HG03196 (cell line): ENCODE results near the gene TCF7L1.
"Not testable (repeated sequence)": the region's sequence is repeated elsewhere in the genome, so short reads cannot be mapped to it uniquely, and the experiment has no call there.

ENCODE experiments used
- ATAC-seq: cut with Tn5 transposase; IDR thresholded peaks from one replicate; pipeline ENCODE4 v1.9.1; 2021; ENCODE audit not compliant: unreplicated experiment

The TCF7L1 gene

GRCh38 chr2:85341269-85342029, 208.3 kb downstream of the TCF7L1 start:
- ATAC-seq = no peak

GRCh38 chr2:85342156-85342555, 209.0 kb downstream of the TCF7L1 start:
- ATAC-seq = no peak

GRCh38 chr2:85343207-85343895, 210.2 kb downstream of the TCF7L1 start:
- ATAC-seq = not testable (repeated sequence)

- no peak for ATAC-seq
These were observed 211.3 kb downstream of the TCF7L1 start for GRCh38 chr2:85344356-85344954.

GRCh38 chr2:85347599-85347998, 214.4 kb downstream of the TCF7L1 start:
- no peak for ATAC-seq

- peak; percentile 11 for ATAC-seq
These were observed 220.7 kb downstream of the TCF7L1 start for GRCh38 chr2:85353876-85354285.

GRCh38 chr2:85354286-85355072, 221.3 kb downstream of the TCF7L1 start, which contains the start of the genes ELMOD3 and RETSAT:
ELMOD3 (plus strand) TSS chr2:85354769; CDS start chr2:85357199, 2,430 bp downstream.
RETSAT (minus strand) TSS chr2:85354528; CDS start chr2:85354507, 21 bp downstream.
- ATAC-seq = peak; percentile 95

- peak; percentile 1 for ATAC-seq
These were observed 221.8 kb downstream of the TCF7L1 start for GRCh38 chr2:85355073-85355410.

- ATAC-seq = no peak
These were observed 222.3 kb downstream of the TCF7L1 start for GRCh38 chr2:85355521-85355920.

- ATAC-seq = no peak
These were observed 223.0 kb downstream of the TCF7L1 start for GRCh38 chr2:85356186-85356585.

- no peak for ATAC-seq
These were observed 224.5 kb downstream of the TCF7L1 start for GRCh38 chr2:85357736-85358135.
